Heart right ventricle (tissue), 16 donors: ENCODE data around the gene MCTP1. TPM values are rescaled to one million over a fixed set of nuclear protein-coding genes. Genes with fewer than 3 reads are reported as not detected.

Experiments used
- ATAC-seq, 8 donors: fragments of 200-7000 bp; cut with Tn5 transposase; one replicate each; pipeline ENCODE4 v1.9.1; 2020; ENCODE audit warnings: mild to moderate bottlenecking in 8 of 8, moderate library complexity in 8 of 8, moderate number of reproducible peaks in 1 of 8
- DNase-seq, 2 donors: peaks; one replicate each; pipeline ENCODE4 v3.0.0-alpha.2; 2020
- H3K27ac ChIP-seq, 10 donors: fragments of 200-600 bp; sonication (generic) in 2 of 10; one replicate each; pipeline versions ENCODE4 v1.5.0 to v1.8.0; 2020 to 2022; ENCODE audit warnings: mild to moderate bottlenecking in 3 of 10
- H3K27me3 ChIP-seq, 7 donors: fragments of 200-600 bp; one replicate each; pipeline ENCODE4 v1.8.0; 2021 to 2022; ENCODE audit warnings: mild to moderate bottlenecking in 2 of 7
- H3K36me3 ChIP-seq, 9 donors: fragments of 200-600 bp; sonication (generic) in 1 of 9; one replicate each; pipeline versions ENCODE4 v1.5.0 to v1.8.0; 2020 to 2022; ENCODE audit warnings: mild to moderate bottlenecking in 2 of 9
- H3K4me1 ChIP-seq, 9 donors: fragments of 200-600 bp; sonication (generic) in 1 of 9; one replicate each; pipeline versions ENCODE4 v1.5.0 to v1.8.0; 2020 to 2022; ENCODE audit warnings: mild to moderate bottlenecking in 4 of 9
- H3K4me3 ChIP-seq, 10 donors: fragments of 200-600 bp; sonication (generic) in 2 of 10; one replicate each; pipeline versions ENCODE4 v1.5.0 to v1.8.0; 2020 to 2022; ENCODE audit warnings: mild to moderate bottlenecking in 7 of 10, moderate library complexity in 2 of 10
- H3K9me3 ChIP-seq, 11 donors: fragments of 200-600 bp in 10 of 11; sonication (generic) in 2 of 11; one replicate each; pipeline versions ENCODE4 v1.5.0 to v1.8.0; 2013 to 2022; ENCODE audit warnings: mild to moderate bottlenecking in 2 of 11, control low read depth in 1 of 11, moderate library complexity in 1 of 11
- CTCF ChIP-seq, 9 donors: fragments of 200-600 bp; sonication (generic) in 2 of 9; IDR thresholded peaks; one replicate each; pipeline versions ENCODE4 v1.5.0 to v1.8.0; 2021 to 2022; ENCODE audit warnings: antibody characterized with exemption in 9 of 9, mild to moderate bottlenecking in 5 of 9, moderate library complexity in 1 of 9
- WGBS, 2 donors: extraction: QIAGEN DNeasy Blood & Tissue Kit; methylation state at CpG; one replicate each; pipeline ENCODE4 v1.1.7; 2013; ENCODE audit warnings: inconsistent platforms in 1 of 2; 5-methylcytosine and 5-hydroxymethylcytosine counted together
- intact Hi-C, 10 donors: fragments of 100-400 bp; cut with DNase I; formaldehyde crosslinking; loops; one replicate each; pipeline versions ENCODE4 v1.11.1 to v1.14.2; 2022
- polyA plus RNA-seq, 2 donors: library from polyadenylated mRNA; stranded (reverse); fragments of 200-250 nt; gene quantifications; one replicate each; pipeline ENCODE4 v1.2.3, GENCODE V29; 2013
- total RNA-seq, 10 donors: library from RNA; stranded (reverse); fragmentation: NEBNext Ultra II Directional in 3 of 10; extraction: Animal tissue kit (Norgen Biotek cat#: 25700) in 3 of 10; gene quantifications; one replicate each; pipeline versions ENCODE4 v1.2.1 to v1.2.4, GENCODE V29; 2021 to 2023
- donor health status: Arrhythmogenic right ventricular cardiomyopathy.
- donor health status: ischemic (EF 13 %, LVEDD 7.1; RV severe dilation, severe dysfunction).
- donor health status: healthy with polysubstance abuse.
- donor health status: DM: no; HTN: yes; CAD: no.
- donor health status: DM: no; HTN: no; CAD: no.
- donor health status: ischemic (EF 25% LVEDD 6.9; RV normal size, moderate dysfunction).
- donor health status: ischemic (EF 25% LVEDD 5.7; RV mildly dilated, moderate dysfunction).
- donor health status: healthy.
- donor health status: DM: yes; HTN: yes; CAD: no.
- donor health status: Ischemic cardiomyopathy.
- donor health status: ischemic (EF 35%, LVEDD 5.7; RV mildly dilated, moderate dysfunction).
- donor health status: nonischemic (EF 11% LVEDD 7.7; RV severe dilation, severe dysfunction).
- donor health status: DM: yes; HTN: yes; CAD: no.
- donor health status: PGD.
- donor health status: ischemic (EF 29% LVEDD 5.4; RV normal size, mild dysfunction).
- donor health status: nonischemic (EF 23%, LVEDD 6.1; RV moderate dilation, normal function).

MCTP1 gene
- total and polyA plus RNA-seq, 12 donors = 1.3 to 19.7 (median 5.3) TPM

GRCh38 chr5:95114902-95115301, 170.0 kb downstream of the MCTP1 start:
- WGBS, 2 donors = 87 to 88% methylated on average over 1 of the region's 1 CpG
- Histone ChIP-seq H3K4me1 (no peaks in the 10 kb centered on the region), H3K9me3 (peaks cover 0 to 24% (median 0%) of the 10 kb centered on the region in 11 donors), H3K36me3 (no peaks in the 10 kb centered on the region), H3K4me3 (no peak overlapping the region), H3K27ac (no peak overlapping the region), H3K27me3 (no peaks in the 10 kb centered on the region)
- ATAC-seq = no peak
- no peak for DNase-seq
- no peak for TF ChIP-seq CTCF (IDR thresholded peaks at IDR 0.05)
- intact Hi-C loops = no loop called here

GRCh38 chr5:95114305-95114704, 170.6 kb downstream of the MCTP1 start:
- H3K4me1 ChIP-seq = no peaks in the 10 kb centered on the region
- 87 to 88% methylated on average over 4 of the region's 4 CpGs for WGBS, 2 donors
- ATAC-seq (no peak), DNase-seq (no peak)
- H3K4me3 ChIP-seq = no peak overlapping the region
- H3K27ac ChIP-seq = no peak overlapping the region
- no peaks in the 10 kb centered on the region for H3K36me3 ChIP-seq
- H3K27me3 ChIP-seq = no peaks in the 10 kb centered on the region
- no peak for TF ChIP-seq CTCF (IDR thresholded peaks at IDR 0.05)
- intact Hi-C loops = no loop called here
- peaks cover 0 to 24% (median 0%) of the 10 kb centered on the region in 11 donors for H3K9me3 ChIP-seq

DNA sequence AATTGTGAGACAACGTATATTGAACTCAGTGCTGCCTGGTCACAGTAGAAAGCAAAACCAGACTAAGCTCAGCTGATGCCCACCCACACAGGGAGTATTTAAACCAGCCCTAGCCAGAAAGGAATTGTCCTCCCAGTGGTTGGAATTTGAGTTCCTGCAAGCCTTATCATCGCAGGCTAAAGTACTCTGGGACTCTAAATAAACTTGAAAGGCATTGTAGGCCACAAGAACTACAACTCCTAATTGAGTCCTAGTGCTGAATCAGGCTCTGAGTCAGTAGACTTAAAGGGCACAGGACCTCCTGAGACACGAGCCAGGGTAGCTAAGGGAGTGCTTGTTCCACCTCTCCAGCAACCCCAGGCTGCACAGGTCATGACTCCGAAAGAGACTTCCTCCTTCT, 171.4 kb downstream of the MCTP1 start:
- Histone ChIP-seq H3K36me3 (no peaks in the 10 kb centered on the region), H3K27me3 (no peaks in the 10 kb centered on the region), H3K9me3 (peaks cover 0 to 24% (median 0%) of the 10 kb centered on the region in 11 donors), H3K4me1 (no peaks in the 10 kb centered on the region), H3K27ac (no peak overlapping the region), H3K4me3 (no peak overlapping the region)
- intact Hi-C loops = no loop called here
- WGBS, 2 donors = 46 to 51% methylated on average over 4 of the region's 4 CpGs
- ATAC-seq (no peak), DNase-seq (no peak)
- no peak for TF ChIP-seq CTCF (IDR thresholded peaks at IDR 0.05)

DNA sequence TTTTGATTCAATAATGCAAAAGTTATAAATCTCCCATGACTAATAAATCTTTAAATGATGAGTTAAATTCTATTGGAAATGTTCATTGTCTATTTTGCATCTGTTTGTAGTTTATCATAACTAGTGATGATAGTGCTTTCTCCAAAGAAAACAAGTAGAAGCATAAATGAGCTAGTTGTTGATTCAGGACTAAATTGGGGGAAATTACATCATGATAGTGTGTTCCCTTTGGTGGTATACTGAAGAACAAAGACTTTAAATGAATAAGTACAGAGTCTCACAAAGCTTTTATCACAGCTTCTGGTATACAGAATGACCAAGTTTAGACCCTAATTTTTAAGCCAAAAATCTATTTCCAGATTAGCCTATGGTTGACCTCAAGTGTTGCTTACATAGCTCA, 173.8 kb downstream of the MCTP1 start:
- TF ChIP-seq CTCF (IDR thresholded peaks at IDR 0.05) = no peak
- no peak for DNase-seq
- H3K9me3 ChIP-seq = peaks cover 0 to 14% (median 0%) of the 10 kb centered on the region in 11 donors
- H3K36me3 ChIP-seq = no peaks in the 10 kb centered on the region
- ATAC-seq = no peak
- no peaks in the 10 kb centered on the region for H3K4me1 ChIP-seq
- H3K27me3 ChIP-seq = no peaks in the 10 kb centered on the region
- H3K4me3 ChIP-seq = no peak overlapping the region
- no peak overlapping the region for H3K27ac ChIP-seq
- intact Hi-C loops = no loop called here

DNA sequence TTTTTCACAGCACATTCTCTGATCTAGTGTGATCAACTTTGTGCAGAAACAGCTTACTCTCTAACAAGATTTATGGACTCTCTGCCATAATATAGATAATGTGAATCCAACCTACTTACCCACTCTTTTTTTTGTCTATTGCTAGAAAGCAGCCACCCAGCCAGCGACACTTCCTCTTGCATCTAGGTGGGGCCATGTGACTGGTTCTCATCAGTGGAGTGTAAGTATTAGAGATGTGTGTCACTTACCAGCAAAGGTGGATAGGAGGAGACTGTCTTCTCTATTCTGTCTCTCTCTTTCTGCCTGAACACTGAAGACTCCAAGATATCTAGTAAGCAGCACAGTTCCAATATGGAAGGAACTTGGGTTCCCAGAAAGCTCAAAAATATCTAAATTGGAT, 174.8 kb downstream of the MCTP1 start:
- 59 to 72% methylated on average over 1 of the region's 1 CpG for whole genome bisulfite sequencing, 2 donors
- no peak for DNase-seq
- ATAC-seq = no peak
- intact Hi-C loops = no loop called here
- Histone ChIP-seq H3K4me3 (no peak overlapping the region), H3K4me1 (no peaks in the 10 kb centered on the region), H3K27ac (no peak overlapping the region), H3K27me3 (no peaks in the 10 kb centered on the region), H3K9me3 (peaks cover 0 to 6% (median 0%) of the 10 kb centered on the region in 11 donors), H3K36me3 (no peaks in the 10 kb centered on the region)
- TF ChIP-seq CTCF (IDR thresholded peaks at IDR 0.05) = no peak
